Aorta (tissue), 5 donors: ENCODE data around the gene ZNF134. TPM values are rescaled to one million over a fixed set of nuclear protein-coding genes. Genes with fewer than 3 reads are reported as not detected.

Experiments
- ATAC-seq: fragments of 200-7000 bp; cut with Tn5 transposase; one replicate; pipeline ENCODE4 v1.9.1; 2022; ENCODE audit warnings: moderate library complexity; ENCODE audit not compliant: low FRiP score
- DNase-seq, 2 donors: peaks; one replicate each; pipeline ENCODE4 v3.0.0-alpha.2; 2020
- H3K27ac ChIP-seq, 2 donors: one replicate each; pipeline ENCODE4 v1.5.1; 2013; ENCODE audit warnings: low read length in 2 of 2, mild to moderate bottlenecking in 2 of 2, moderate library complexity in 2 of 2, control low read depth in 1 of 2, inconsistent platforms in 1 of 2, low read depth in 1 of 2
- H3K27me3 ChIP-seq, 2 donors: one replicate each; pipeline ENCODE4 v1.6.1; 2013; ENCODE audit warnings: control low read depth in 1 of 2, low read length in 1 of 2, mild to moderate bottlenecking in 1 of 2, moderate library complexity in 1 of 2; ENCODE audit not compliant: insufficient read depth in 2 of 2, control insufficient read depth in 1 of 2
- H3K36me3 ChIP-seq, 2 donors: one replicate each; pipeline ENCODE4 v1.6.1; 2013; ENCODE audit warnings: control low read depth in 1 of 2, low read length in 1 of 2, mild to moderate bottlenecking in 1 of 2; ENCODE audit not compliant: insufficient read depth in 2 of 2, control insufficient read depth in 1 of 2
- H3K4me1 ChIP-seq, 2 donors: one replicate each; pipeline ENCODE4 v1.6.1; 2013; ENCODE audit warnings: low read length in 2 of 2, control low read depth in 1 of 2, mild to moderate bottlenecking in 1 of 2, moderate library complexity in 1 of 2; ENCODE audit not compliant: insufficient read depth in 2 of 2, control insufficient read depth in 1 of 2
- H3K4me3 ChIP-seq, 2 donors: one replicate each; pipeline ENCODE4 v1.5.1; 2013; ENCODE audit warnings: low read length in 2 of 2, control low read depth in 1 of 2, mild to moderate bottlenecking in 1 of 2
- H3K9me3 ChIP-seq: one replicate; pipeline ENCODE4 v1.6.1; 2013; ENCODE audit warnings: mild to moderate bottlenecking, low read length; ENCODE audit not compliant: control insufficient read depth
- WGBS, 2 donors: extraction: QIAGEN DNeasy Blood & Tissue Kit; methylation state at CpG; one replicate each; pipeline ENCODE4 v1.1.7; 2013; 5-methylcytosine and 5-hydroxymethylcytosine counted together
- intact Hi-C, 2 donors: fragments of 100-400 bp; cut with DNase I; formaldehyde crosslinking; loops; one replicate each; pipeline versions ENCODE4 v1.14.2 to v1.15.0; 2022
- long read RNA-seq, 2 donors: library from polyadenylated mRNA; unstranded; transcript quantifications; one replicate each; pipeline ENCODE4 v2.0.0, GENCODE V29; 2020 to 2021
- polyA plus RNA-seq, 2 donors: library from polyadenylated mRNA; stranded (reverse); fragments of 200-250 nt; gene quantifications; one replicate each; pipeline ENCODE4 v1.2.3, GENCODE V29; 2013
- total RNA-seq, 2 donors: library from RNA; stranded (reverse); fragmentation: NEBNext Ultra II Directional; extraction: Animal tissue kit (Norgen Biotek cat#: 25700); gene quantifications; one replicate each; pipeline ENCODE4 v1.2.1, GENCODE V29; 2021
- donor health status: healthy with polysubstance abuse.
- donor health status: Bipolar disorder and iron deficiency.
- donor health status: DM: no; HTN: no; CAD: no.
- donor health status: DM: no; HTN: no; CAD: no.
- donor health status: DM: yes; HTN: yes; CAD: no.

Gene ZNF134
- total RNA-seq (10 to 100 TPM; 13.1 to 16.6 TPM), polyA plus RNA-seq (1 to 10 TPM; 2.4 to 8.1 TPM)
- long read RNA-seq, donor 1, full-length matches to known transcripts, result 31 of 42 reads
- long read RNA-seq, donor 1, partial matches to known transcripts, result 0 of 42 reads
- long read RNA-seq, donor 1, other reads (novel, unspliced or antisense), result 11 of 42 reads
- long read RNA-seq, donor 2, full-length matches to known transcripts, result 9 of 9 reads
- long read RNA-seq, donor 2, partial matches to known transcripts, result 0 of 9 reads
- long read RNA-seq, donor 2, other reads (novel, unspliced or antisense), result 0 of 9 reads

DNA sequence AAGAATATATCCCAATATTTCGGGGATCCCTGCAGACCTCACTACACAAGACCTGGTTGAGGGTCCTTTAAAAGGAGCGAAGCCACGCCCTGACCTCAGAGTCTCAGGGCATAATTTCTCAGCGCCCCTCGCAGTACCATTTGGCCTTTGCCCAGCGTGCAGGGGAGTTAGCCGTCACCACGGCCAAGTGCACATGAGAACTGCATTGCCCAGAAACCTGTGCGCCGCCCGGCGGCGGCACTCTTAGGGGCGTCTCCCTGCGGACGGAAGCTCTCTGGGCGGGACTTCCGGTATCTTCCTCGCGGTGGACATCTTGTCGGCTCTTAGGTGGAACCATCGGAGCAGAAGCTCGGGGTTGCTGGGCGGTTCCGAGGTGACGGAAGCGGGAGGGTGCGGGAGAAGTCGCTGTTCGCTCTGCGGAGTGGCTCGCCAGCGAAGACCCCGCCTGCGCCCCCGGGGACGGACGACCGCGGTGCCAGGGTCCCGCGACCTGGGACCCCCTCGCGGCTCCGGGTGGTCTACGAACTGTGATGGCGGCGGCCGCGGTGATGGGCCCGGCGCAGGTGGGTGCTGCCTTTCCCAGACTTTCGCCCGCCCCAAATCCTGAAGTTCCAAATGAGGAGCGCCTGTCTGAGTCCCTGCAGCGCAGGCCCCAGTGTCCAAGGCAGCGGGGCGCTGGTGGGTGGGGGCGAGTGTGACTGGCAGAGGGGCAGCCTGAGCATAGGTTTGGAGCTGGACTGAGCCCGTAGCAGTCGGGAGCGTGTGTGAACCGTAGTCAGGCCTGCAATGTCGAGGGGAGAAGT is at the start of gene ZNF134:
ZNF134 (plus strand) TSS at position 302 of the 803 bp plus-strand sequence. CDS start 5,227 bp downstream, outside the sequence.
- WGBS, 2 donors, result 1 to 2% methylated on average over 64 of the region's 64 CpGs
- peaks cover 34% of the 10 kb centered on the region for H3K9me3 ChIP-seq
- H3K4me3 ChIP-seq, result peak within 1 kb of the TSS; percentile 46 to 65
- H3K36me3 ChIP-seq, result peaks cover 11 to 29% of the 10 kb centered on the region in 2 donors
- H3K27ac ChIP-seq, result no peak within 1 kb of the TSS
- peak; percentile 95 to 97 for DNase-seq
- ATAC-seq, result peak; percentile 97
- H3K4me1 ChIP-seq, result no peaks in the 10 kb centered on the region
- H3K27me3 ChIP-seq, result no peaks in the 10 kb centered on the region
- intact Hi-C loops, result loop anchor here in 1 of 2 donors (5.0 kb wide), 1 partner anchor 68 kb away; the partner anchor contains the start of gene ZNF551

DNA sequence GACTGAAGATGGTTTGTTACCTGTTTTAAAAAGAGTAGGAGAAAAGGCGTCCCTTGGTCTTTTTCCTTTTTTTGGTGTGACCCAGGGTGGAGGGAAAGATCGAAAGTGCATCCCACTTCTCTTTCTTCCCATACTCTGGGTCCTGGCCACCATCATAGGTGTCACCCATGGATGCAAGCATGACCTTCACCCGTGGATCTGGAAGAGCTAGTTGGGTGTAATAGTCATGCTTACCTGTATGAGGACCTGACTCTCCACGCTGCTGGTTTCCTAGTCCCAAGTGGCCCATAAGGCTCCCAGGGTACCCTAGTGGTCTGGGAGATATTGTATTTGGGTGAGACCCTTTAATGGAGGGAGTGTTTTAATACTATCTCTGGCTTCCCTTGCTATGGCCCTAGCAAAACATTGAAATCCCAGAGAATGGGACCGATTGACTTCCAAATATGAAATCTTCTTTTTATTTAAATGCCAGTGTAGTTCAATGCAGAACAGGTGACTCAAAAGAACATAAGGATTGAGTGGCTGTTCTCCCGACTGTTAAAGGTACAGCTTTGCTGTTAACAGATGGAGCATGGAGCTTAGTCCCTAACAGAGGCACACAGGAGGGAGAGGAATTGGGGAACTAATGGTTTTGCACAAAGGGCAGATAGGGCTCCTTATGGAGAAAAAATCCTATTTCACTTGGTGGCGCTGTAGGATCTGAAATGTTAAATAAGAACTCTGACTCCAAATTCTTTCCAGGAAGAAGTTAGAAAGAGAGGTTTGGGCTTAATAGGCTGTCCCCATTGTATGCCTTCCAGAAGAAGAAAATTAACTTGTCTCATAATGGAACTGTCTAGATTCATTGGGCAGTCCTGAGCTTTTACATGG is 47.4 kb upstream of the ZNF134 start:
- Histone ChIP-seq H3K27me3 (no peaks in the 10 kb centered on the region), H3K36me3 (peaks cover 0 to under 1% of the 10 kb centered on the region in 2 donors), H3K27ac (no peak overlapping the region), H3K4me1 (no peaks in the 10 kb centered on the region), H3K4me3 (no peak overlapping the region), H3K9me3 (peaks cover 41% of the 10 kb centered on the region)
- ATAC-seq, result no peak
- intact Hi-C loops, result no loop called here
- no peak for DNase-seq
- 57 to 65% methylated on average over 7 of the region's 7 CpGs for WGBS, 2 donors

DNA sequence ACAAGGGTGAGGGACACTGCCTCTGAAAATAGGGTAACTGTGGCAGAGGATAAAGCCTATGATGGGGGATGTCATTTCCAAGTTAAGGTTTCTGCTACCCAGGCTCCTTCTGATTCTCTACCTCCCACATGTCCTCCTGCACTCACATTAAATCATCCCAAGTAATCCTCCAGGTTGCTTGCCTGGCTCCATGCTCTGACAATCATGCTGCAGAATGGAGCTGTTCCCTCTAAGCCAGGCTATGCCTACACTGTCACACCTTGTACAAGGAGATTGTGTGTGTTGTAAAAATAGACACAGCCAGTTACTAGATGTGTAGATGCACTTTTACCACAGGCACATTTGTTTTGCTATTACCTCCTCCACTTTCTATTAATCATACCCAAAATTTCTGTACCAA is 43.3 kb upstream of the ZNF134 start:
- ATAC-seq (no peak), DNase-seq (no peak)
- Histone ChIP-seq H3K27ac (no peak overlapping the region), H3K36me3 (peaks cover 21 to 30% of the 10 kb centered on the region in 2 donors), H3K9me3 (peaks cover 64% of the 10 kb centered on the region), H3K4me3 (no peak overlapping the region), H3K27me3 (no peaks in the 10 kb centered on the region), H3K4me1 (no peaks in the 10 kb centered on the region)
- intact Hi-C loops, result no loop called here

DNA sequence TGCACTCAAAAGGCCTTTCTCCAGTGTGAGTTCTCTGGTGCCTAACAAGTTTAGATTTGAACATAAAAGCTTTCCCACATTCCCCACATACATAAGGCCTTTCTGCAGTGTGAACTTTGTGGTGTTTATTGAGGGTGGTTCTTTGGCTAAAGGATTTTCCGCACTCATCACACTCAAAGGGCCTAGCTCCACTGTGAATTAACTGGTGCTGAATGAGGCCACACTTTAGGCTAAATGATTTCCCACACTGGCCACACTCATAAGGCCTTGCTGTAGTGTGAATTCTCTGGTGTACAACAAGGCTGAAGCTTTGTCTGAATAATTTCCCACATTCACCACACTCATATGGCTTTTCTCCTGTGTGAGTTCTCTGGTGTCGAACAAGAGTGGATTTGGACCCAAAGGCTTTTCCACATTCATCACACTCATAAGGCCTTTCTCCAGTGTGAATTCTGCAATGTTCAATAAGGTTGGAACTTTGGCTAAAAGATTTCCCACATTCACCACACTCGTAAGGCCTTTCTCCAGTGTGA is 41.6 kb upstream of the ZNF134 start:
- Histone ChIP-seq H3K9me3 (peaks cover 67% of the 10 kb centered on the region), H3K36me3 (peaks cover 24 to 32% of the 10 kb centered on the region in 2 donors), H3K4me1 (no peaks in the 10 kb centered on the region), H3K4me3 (no peak overlapping the region), H3K27ac (no peak overlapping the region), H3K27me3 (no peaks in the 10 kb centered on the region)
- ATAC-seq, result no peak
- 98 to 99% methylated on average over 3 of the region's 3 CpGs for WGBS, 2 donors
- DNase-seq, result no peak
- intact Hi-C loops, result no loop called here

DNA sequence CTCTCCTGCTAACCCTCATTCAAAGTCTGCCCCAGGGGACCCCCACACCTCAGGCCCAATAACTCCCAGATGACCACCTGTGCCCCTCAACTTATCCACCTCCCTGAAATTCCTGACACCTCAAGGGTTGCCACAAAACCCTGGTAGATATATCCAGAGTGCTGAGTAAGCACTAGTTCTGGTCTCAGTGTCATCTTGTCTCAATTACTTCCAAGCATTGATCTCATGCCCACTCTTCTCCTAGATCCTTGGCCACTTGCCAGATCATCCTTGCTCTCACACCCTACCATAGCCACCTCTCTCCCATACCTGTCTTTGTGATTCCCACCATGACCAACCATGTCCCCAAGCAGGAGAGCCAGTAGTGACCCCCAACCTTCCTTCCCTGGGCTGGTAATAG is 37.4 kb upstream of the ZNF134 start:
- no peak for DNase-seq
- Histone ChIP-seq H3K36me3 (peaks cover 24 to 30% of the 10 kb centered on the region in 2 donors), H3K4me1 (no peaks in the 10 kb centered on the region), H3K9me3 (peaks cover 39% of the 10 kb centered on the region), H3K4me3 (no peak overlapping the region), H3K27me3 (no peaks in the 10 kb centered on the region), H3K27ac (no peak overlapping the region)
- intact Hi-C loops, result no loop called here
- no peak for ATAC-seq

DNA sequence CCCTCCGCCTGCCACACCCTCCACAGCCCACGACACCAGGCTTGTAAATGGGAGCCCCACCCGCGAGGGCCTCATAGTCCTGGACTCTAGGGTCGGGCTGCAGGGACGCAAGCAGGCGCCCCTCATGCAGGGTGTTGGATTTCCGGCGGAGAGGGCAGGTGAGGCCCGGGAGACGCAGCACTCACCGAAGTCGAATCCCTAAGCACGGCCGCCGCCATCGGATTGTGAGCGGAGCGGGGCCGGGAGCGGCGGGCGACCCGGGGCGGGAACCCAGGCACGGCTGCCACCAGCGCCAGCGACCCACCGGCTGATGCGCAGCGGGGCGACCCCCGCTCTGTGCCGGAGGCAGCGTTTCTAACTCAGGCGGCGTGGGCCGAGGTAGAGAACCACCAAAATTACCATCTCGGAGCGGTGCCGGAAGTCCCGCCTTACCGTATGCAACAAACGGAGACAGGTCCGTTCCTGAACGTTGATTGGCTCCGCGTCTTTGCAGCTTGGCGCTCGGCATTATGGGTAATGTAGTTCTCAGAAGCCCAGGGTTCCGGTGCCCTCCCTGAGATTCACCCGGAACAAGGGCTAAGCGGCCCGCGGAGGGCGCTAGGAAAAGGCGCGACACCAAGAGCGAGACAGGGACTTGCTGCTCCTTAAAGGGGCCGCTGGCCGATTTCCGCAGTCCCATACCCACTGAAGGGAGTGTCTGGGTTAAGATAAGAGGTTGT is 35.4 kb upstream of the ZNF134 start, which contains the start of gene ZNF416:
ZNF416 (minus strand) TSS at position 425 of the 719 bp plus-strand sequence; CDS start at position 218, 207 bp downstream.
- DNase-seq (peak; percentile 97 to 98), ATAC-seq (peak; percentile 98)
- intact Hi-C loops, result no loop called here
- Histone ChIP-seq H3K9me3 (peaks cover 20% of the 10 kb centered on the region), H3K4me3 (peak within 1 kb of the TSS; percentile 83 to 92), H3K27me3 (no peaks in the 10 kb centered on the region), H3K4me1 (no peaks in the 10 kb centered on the region), H3K36me3 (peaks cover 10 to 15% of the 10 kb centered on the region in 2 donors), H3K27ac (no peak within 1 kb of the TSS)
- 1% methylated on average over 62 of the region's 62 CpGs for WGBS, 2 donors

- ATAC-seq, result no peak
- Histone ChIP-seq H3K27ac (no peak overlapping the region), H3K4me3 (peak overlapping the region in 1 of 2 donors; percentile 36), H3K4me1 (no peaks in the 10 kb centered on the region), H3K9me3 (peaks cover 16% of the 10 kb centered on the region), H3K36me3 (peaks cover 0 to 4% of the 10 kb centered on the region in 2 donors), H3K27me3 (no peaks in the 10 kb centered on the region)
- intact Hi-C loops, result loop anchor here in 1 of 2 donors (2.0 kb wide), 1 partner anchor 56 kb away; the partner anchor contains the start of gene ZNF549
- DNase-seq, result no peak
- 24 to 31% methylated on average over 21 of the region's 21 CpGs for WGBS, 2 donors
Measured at GRCh38 chr19:57583104-57583520, 30.9 kb upstream of the ZNF134 start.
